Left kidney (tissue), 2 donors: Measurements from ENCODE around the gene NCF4. TPM values are rescaled to one million over a fixed set of nuclear protein-coding genes. Genes with fewer than 3 reads are reported as not detected.

Experiments used
- DNase-seq: peaks from one replicate; pipeline ENCODE4 v3.0.0-alpha.2; 2013
- polyA plus RNA-seq: library from polyadenylated mRNA; unstranded; fragments of 120-200 nt; gene quantifications from one replicate; pipeline ENCODE4 v1.2.1, GENCODE V29; 2013; ENCODE audit not compliant: insufficient read length

NCF4 gene
- polyA plus RNA-seq, 1 donor: 2.0 TPM

GRCh38 chr22:36835903-36836302 is 24.9 kb upstream of the NCF4 start:
- DNase-seq: no peak

- DNase-seq: no peak
Measured at GRCh38 chr22:36838119-36839030, 22.4 kb upstream of the NCF4 start.

DNA sequence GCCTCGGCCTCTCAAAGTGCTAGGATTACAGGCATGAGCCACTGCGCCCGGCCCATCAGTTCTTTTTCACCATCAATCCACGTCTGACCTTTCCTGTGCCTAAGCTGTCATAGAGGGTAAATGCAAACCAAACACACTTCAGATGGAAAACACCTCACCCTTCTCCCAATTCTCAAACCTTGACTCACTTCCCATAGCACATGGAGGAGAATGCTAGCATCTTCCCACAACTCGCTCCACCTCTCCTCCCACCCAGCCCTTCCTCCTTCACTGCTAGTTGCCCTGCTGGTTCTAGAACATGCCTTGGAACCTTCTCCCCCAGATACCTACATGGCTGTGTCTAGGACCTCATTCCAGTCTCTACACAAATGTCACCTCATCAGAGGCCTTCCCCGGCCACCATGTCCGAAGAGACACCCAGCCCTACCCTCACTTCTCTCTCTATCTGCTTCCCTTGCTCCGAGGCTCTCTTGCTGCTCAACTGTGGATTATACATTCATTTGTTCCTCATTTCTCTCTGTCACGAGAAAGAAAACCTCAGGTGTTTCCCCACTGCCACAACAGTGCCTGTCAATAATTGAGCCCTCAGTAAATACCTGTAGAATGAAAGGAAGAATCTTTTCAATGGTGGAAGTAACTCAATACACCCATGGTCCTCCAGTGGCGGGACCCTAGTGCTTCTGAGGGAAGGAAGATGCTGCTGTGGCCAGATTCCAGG is 21.3 kb upstream of the NCF4 start:
- no peak for DNase-seq

DNA sequence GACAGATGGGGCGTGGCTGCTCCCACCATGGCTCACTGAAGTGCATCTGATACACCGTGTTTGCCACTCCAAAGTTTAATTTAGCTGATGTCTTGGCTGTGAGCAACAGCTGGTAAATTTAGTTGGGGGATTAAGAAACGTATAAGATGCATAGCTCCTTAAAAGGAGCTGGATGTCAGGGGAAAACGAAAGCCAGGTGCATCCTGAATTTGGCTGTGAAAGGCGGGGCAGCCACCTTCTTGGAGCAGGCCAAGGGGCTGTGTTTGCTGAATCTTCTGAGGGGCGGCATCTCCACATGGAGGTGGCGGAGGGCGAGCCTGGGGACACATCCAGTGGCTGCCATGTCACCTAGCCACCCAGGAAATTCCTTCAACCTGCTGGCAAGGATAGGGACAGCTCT is 20.7 kb upstream of the NCF4 start:
- DNase-seq: no peak

- no peak for DNase-seq
Measured at GRCh38 chr22:36846271-36846670, 14.5 kb upstream of the NCF4 start.

DNA sequence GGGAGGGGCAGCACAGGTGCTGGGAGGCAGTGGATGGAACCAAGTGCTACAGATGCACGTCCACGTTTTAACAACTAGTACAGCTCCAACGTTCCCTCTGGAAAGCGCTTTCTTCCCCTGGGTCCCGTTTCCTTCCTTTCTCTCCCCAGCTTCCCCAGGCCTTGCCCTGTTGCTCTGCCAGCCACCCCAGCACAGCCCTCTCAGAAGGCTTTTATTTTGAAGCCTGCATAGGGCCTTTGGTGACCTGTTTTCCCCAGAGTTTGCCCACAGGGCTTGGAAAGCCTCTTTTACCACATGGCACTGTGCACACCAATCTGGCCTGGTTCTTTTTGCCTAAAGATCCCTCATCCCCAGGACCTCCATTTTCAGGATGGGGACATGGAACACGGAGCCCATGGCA is 13.9 kb upstream of the NCF4 start:
- no peak for DNase-seq

DNA sequence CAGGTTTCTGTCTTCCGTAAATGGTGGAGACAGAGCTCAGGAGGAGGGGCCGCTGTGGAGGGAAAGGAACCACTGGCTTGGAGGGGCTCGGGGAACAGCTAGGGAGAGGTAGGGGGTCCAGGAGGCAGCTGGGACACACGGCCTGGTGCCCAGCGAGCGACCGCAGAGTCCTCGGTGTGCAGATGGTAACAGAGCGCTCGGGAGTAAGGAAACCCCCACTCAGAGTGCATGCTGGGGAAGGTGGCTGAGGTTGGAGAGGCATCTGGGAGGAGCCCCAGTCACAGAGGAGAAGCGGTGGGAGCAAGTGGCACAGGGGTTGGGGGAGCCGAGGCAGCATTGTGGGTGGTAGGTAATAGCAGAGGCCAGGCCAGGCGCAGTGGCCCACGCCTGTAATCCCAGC is 10.8 kb upstream of the NCF4 start:
- DNase-seq: no peak

- DNase-seq: no peak
Measured at GRCh38 chr22:36850682-36851081, 10.1 kb upstream of the NCF4 start.

GRCh38 chr22:36852056-36852973 is 8.5 kb upstream of the NCF4 start:
- no peak for DNase-seq

DNA sequence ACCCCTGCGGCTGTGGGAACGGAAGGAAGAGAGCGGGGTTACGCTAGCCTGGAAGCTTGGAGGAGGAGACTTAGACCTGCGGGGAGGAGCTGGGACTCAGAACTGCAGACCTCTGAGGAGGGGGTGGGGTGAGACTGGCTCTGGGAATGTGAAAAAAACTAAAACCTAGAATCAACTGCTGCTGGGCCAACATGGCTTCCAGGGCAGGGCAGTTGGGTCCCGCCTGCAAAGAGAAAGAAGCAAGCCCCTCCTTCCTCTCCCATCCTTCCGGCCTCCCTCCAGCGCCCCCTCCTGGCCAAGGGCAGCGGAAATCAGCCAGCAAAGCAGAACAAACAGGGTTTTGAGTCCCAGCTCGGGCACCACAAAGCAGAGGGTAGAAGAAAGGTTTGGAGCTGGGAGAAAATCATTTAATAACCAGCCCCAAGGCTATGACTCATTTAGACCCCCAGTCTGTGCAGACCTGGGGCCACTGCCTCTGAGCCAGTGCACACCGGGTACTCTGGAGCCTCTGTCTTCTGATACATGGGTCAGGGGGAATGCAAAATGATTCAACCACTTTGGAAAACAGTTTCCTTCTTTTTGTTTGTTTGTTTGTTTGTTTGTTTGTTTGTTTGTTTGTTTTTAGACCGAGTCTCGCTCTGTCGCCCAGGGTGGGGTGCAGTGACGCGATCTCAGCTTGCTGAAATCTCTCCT is 7.3 kb upstream of the NCF4 start:
- peak; percentile 44 for DNase-seq

DNA sequence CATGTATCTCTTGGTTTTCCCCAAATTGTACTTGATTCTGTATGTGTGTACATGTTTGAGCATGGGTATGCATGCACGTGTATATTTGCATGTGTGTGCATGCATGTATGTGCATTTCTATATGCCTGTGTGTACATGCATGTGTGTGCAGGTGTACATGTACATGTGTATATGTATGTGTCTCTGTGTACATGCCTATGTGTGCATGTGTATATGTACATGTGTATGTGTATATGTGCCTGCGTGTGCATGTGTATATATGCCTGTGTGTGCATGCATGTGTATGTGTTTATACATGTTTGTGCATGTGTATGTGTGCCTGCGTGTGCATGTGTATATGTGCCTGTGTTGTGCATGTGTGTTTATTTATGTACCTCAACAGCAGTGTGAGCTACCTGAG is 5.3 kb upstream of the NCF4 start:
- no peak for DNase-seq

- peak; percentile 88 for DNase-seq
Measured at GRCh38 chr22:36856121-36856791, 4.5 kb upstream of the NCF4 start.

DNA sequence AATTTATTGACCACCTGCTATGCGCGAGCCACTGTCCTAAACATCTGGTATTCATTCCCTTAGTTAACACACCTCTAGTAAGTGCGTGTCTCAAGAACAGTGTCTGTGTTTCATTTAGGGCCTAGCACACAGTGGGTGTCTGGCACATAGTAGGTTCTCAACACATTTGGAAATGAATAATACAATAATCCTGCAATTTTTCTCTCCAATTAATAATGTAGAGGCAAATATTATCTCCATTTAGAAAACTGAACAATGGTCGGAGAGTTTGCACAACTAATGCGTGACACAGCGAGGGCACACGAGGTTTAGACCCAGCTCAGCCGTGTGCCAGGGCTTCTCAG is 4.0 kb upstream of the NCF4 start:
- no peak for DNase-seq

DNA sequence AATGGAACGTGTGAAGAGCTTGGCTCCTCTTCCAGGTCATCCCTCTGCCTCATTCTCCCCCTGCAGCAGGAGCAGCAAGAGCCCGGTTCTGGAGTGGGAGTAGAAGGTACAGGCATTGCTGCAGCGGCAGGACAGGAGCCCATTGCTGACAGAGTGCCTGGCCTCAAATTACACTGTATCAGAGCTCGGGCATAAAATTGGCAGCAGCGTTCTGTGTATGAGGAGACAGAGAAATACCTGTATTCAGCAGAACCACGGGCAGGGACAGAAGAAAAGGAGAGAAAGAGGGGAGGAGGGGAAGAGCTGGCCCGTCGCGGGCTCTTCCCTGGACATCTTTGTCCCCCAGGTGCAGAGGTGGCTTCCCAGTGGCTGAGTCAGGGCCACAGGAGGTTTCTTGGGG is 2.6 kb upstream of the NCF4 start:
- DNase-seq: no peak

DNA sequence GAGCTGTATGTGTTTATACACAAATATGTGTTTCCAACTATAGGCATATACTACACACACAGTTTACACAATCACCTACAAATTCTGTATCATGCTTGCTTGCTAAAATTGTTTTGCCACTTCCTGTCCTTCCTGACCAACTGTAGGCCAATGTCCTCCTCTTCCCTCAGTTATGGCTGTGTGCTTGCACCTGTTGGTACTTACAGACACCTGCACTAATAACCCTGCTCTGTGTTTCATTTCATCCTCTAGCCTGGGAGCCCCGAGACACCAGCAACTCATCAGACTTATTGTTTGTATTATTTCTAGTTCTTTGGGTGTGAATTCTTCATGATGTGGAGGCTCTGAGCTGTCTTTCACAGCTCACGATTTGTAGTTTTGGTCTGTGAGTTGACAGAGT is 1.8 kb upstream of the NCF4 start:
- DNase-seq: no peak

- DNase-seq: no peak
Measured at GRCh38 chr22:36860017-36860416, 789 bp upstream of the NCF4 start.

GRCh38 chr22:36860438-36860820 is 377 bp upstream of the NCF4 start:
- no peak for DNase-seq

- DNase-seq: no peak
Measured at GRCh38 chr22:36862251-36863242, 1.7 kb downstream of the NCF4 start.

GRCh38 chr22:36863281-36863680 is 2.5 kb downstream of the NCF4 start:
- DNase-seq: no peak

DNA sequence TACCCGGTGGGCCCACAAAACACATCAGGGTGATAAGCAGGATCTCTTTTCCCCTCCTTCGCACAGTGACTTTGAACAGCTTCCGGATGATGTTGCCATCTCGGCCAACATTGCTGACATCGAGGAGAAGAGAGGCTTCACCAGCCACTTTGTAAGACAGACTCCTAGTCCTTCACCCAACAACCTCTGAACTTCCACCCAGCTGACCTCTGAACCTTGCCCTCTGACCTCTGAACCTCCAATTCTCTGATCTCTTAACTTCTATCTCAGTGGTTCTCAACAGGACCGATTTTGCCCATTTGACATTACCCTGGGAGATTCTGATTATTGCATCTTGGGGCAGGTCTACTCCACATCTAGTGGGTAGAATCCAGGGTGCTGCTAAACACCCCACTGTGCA is 3.2 kb downstream of the NCF4 start:
- DNase-seq: no peak
